Skeletal muscle tissue (tissue), 4 donors: Measurements from ENCODE around the gene EHD4. TPM values are rescaled to one million over a fixed set of nuclear protein-coding genes. Genes with fewer than 3 reads are reported as not detected.

ENCODE experiments used
- H3K27ac ChIP-seq: one replicate; pipeline ENCODE4 v1.7.0; 2013; ENCODE audit warnings: mild to moderate bottlenecking, low read depth, low read length, inconsistent platforms
- H3K27me3 ChIP-seq, 3 donors: one replicate each; pipeline ENCODE4 v1.7.0; 2013; ENCODE audit warnings: low read length in 3 of 3; ENCODE audit not compliant: control insufficient read depth in 3 of 3, insufficient read depth in 3 of 3
- H3K36me3 ChIP-seq, 3 donors: one replicate each; pipeline ENCODE4 v1.7.0; 2013; ENCODE audit warnings: low read length in 3 of 3; ENCODE audit not compliant: control insufficient read depth in 3 of 3, insufficient read depth in 3 of 3
- H3K4me1 ChIP-seq, 3 donors: one replicate each; pipeline ENCODE4 v1.7.0; 2013; ENCODE audit warnings: low read length in 3 of 3, mild to moderate bottlenecking in 3 of 3; ENCODE audit not compliant: control insufficient read depth in 3 of 3, insufficient read depth in 3 of 3
- H3K4me3 ChIP-seq, 3 donors: one replicate each; pipeline ENCODE4 v1.7.0; 2013; ENCODE audit warnings: low read length in 3 of 3
- H3K9ac ChIP-seq, 3 donors: one replicate each; pipeline ENCODE4 v1.7.0; 2013; ENCODE audit warnings: low read length in 3 of 3, mild to moderate bottlenecking in 3 of 3, moderate library complexity in 2 of 3, low read depth in 1 of 3
- H3K9me3 ChIP-seq, 3 donors: one replicate each; pipeline ENCODE4 v1.7.0; 2013; ENCODE audit warnings: low read length in 3 of 3; ENCODE audit not compliant: control insufficient read depth in 3 of 3
- total RNA-seq: library from RNA; depleted of rRNA; stranded (reverse); fragments of >200 nt; gene quantifications from one replicate; pipeline ENCODE4 v1.2.3, GENCODE V29; 2014
- donor health status: Osteomylitis.

EHD4 gene
- total RNA-seq, 1 donor from 2014 or later, result 24.0 TPM

GRCh38 chr15:41923401-41923997, 48.9 kb downstream of the EHD4 start:
- Histone ChIP-seq H3K27ac (no peak overlapping the region), H3K36me3 (no peaks in the 10 kb centered on the region), H3K9me3 (no peaks in the 10 kb centered on the region)

GRCh38 chr15:41922353-41922752, 50.0 kb downstream of the EHD4 start:
- Histone ChIP-seq H3K36me3 (no peaks in the 10 kb centered on the region), H3K27ac (no peak overlapping the region)

More at GRCh38 chr15:41923401-41923997, 48.9 kb downstream of the EHD4 start:
- H3K4me3 ChIP-seq, result no peak overlapping the region
- H3K27me3 ChIP-seq, result no peaks in the 10 kb centered on the region
- peaks cover 37 to 58% (median 45%) of the 10 kb centered on the region in 3 donors for H3K4me1 ChIP-seq
- H3K9ac ChIP-seq, result no peak overlapping the region

GRCh38 chr15:41921639-41922038, 50.7 kb downstream of the EHD4 start:
- Histone ChIP-seq H3K4me1 (peaks cover 51 to 61% (median 53%) of the 10 kb centered on the region in 3 donors), H3K4me3 (no peak overlapping the region), H3K9me3 (no peaks in the 10 kb centered on the region), H3K27me3 (no peaks in the 10 kb centered on the region), H3K9ac (no peak overlapping the region), H3K27ac (peak overlapping the region; percentile 0), H3K36me3 (no peaks in the 10 kb centered on the region)

More at GRCh38 chr15:41922353-41922752, 50.0 kb downstream of the EHD4 start:
- Histone ChIP-seq H3K27me3 (no peaks in the 10 kb centered on the region), H3K4me3 (no peak overlapping the region), H3K9me3 (no peaks in the 10 kb centered on the region), H3K9ac (no peak overlapping the region), H3K4me1 (peaks cover 48 to 60% (median 49%) of the 10 kb centered on the region in 3 donors)

GRCh38 chr15:41921167-41921566, 51.2 kb downstream of the EHD4 start:
- Histone ChIP-seq H3K9ac (no peak overlapping the region), H3K27me3 (no peaks in the 10 kb centered on the region), H3K36me3 (no peaks in the 10 kb centered on the region), H3K27ac (peak overlapping the region; percentile 0), H3K4me1 (peaks cover 51 to 59% (median 53%) of the 10 kb centered on the region in 3 donors), H3K9me3 (no peaks in the 10 kb centered on the region), H3K4me3 (no peak overlapping the region)

GRCh38 chr15:41919954-41920538, 52.3 kb downstream of the EHD4 start:
- H3K4me1 ChIP-seq, result peaks cover 52 to 60% (median 57%) of the 10 kb centered on the region in 3 donors
- H3K9ac ChIP-seq, result no peak overlapping the region
- no peaks in the 10 kb centered on the region for H3K27me3 ChIP-seq
- H3K4me3 ChIP-seq, result peak overlapping the region in 1 of 3 donors; percentile 11
- H3K36me3 ChIP-seq, result no peaks in the 10 kb centered on the region
- H3K9me3 ChIP-seq, result no peaks in the 10 kb centered on the region
- H3K27ac ChIP-seq, result no peak overlapping the region

GRCh38 chr15:41919201-41919820, 53.0 kb downstream of the EHD4 start:
- H3K9ac ChIP-seq, result no peak overlapping the region

GRCh38 chr15:41918506-41919126, 53.7 kb downstream of the EHD4 start:
- Histone ChIP-seq H3K27ac (peak overlapping the region; percentile 5), H3K9me3 (no peaks in the 10 kb centered on the region), H3K9ac (no peak overlapping the region), H3K36me3 (no peaks in the 10 kb centered on the region), H3K27me3 (no peaks in the 10 kb centered on the region), H3K4me3 (no peak overlapping the region), H3K4me1 (peaks cover 59 to 72% (median 61%) of the 10 kb centered on the region in 3 donors)

More at GRCh38 chr15:41919201-41919820, 53.0 kb downstream of the EHD4 start:
- H3K9me3 ChIP-seq, result no peaks in the 10 kb centered on the region
- H3K4me3 ChIP-seq, result peak overlapping the region in 1 of 3 donors; percentile 16
- H3K36me3 ChIP-seq, result no peaks in the 10 kb centered on the region
- H3K27me3 ChIP-seq, result no peaks in the 10 kb centered on the region
- peaks cover 56 to 67% (median 58%) of the 10 kb centered on the region in 3 donors for H3K4me1 ChIP-seq
- peak overlapping the region; percentile 5 for H3K27ac ChIP-seq

- Histone ChIP-seq H3K27ac (peak overlapping the region; percentile 82), H3K4me3 (peak overlapping the region in 2 of 3 donors; percentile 16 to 45), H3K36me3 (no peaks in the 10 kb centered on the region), H3K27me3 (no peaks in the 10 kb centered on the region), H3K4me1 (peaks cover 59 to 76% (median 63%) of the 10 kb centered on the region in 3 donors), H3K9ac (peak overlapping the region in 1 of 3 donors; percentile 60), H3K9me3 (no peaks in the 10 kb centered on the region)
Observed at GRCh38 chr15:41917767-41918430, 54.5 kb downstream of the EHD4 start.

- H3K4me1 ChIP-seq, result peaks cover 44 to 71% (median 54%) of the 10 kb centered on the region in 3 donors
- no peak overlapping the region for H3K9ac ChIP-seq
- H3K27ac ChIP-seq, result peak overlapping the region; percentile 38
- no peaks in the 10 kb centered on the region for H3K9me3 ChIP-seq
- no peak overlapping the region for H3K4me3 ChIP-seq
- H3K27me3 ChIP-seq, result no peaks in the 10 kb centered on the region
- H3K36me3 ChIP-seq, result no peaks in the 10 kb centered on the region
Observed at GRCh38 chr15:41915255-41915994, 56.9 kb downstream of the EHD4 start.
